Spleen (tissue), 11 donors: ENCODE measurements around the gene NPBWR2. TPM values are rescaled to one million over a fixed set of nuclear protein-coding genes. Genes with fewer than 3 reads are reported as not detected.
A peak's percentile ranks its signal among the peaks of the same experiment; 100 is the strongest.

ENCODE experiments used
- DNase-seq: peaks from one replicate; pipeline ENCODE4 v3.0.0-alpha.2; 2020
- H3K27ac ChIP-seq, 8 donors: fragments of 200-600 bp; sonication (generic) in 7 of 8; 1 replicate in 4 of 8; 2 replicates in 4 of 8; pipeline versions ENCODE4 v1.5.0 to v1.8.0; 2016 to 2021; ENCODE audit warnings: inconsistent platforms in 4 of 8, mild to moderate bottlenecking in 4 of 8, moderate library complexity in 1 of 8
- H3K27me3 ChIP-seq, 7 donors: fragments of 200-600 bp; sonication (generic) in 6 of 7; replicated peaks in 1 of 7; 1 replicate in 4 of 7; 2 replicates in 3 of 7; pipeline versions ENCODE4 v1.5.0 to v1.8.0; 2016 to 2021; ENCODE audit warnings: inconsistent platforms in 3 of 7, mild to moderate bottlenecking in 1 of 7
- H3K36me3 ChIP-seq, 6 donors: fragments of 200-600 bp; sonication (generic) in 5 of 6; 1 replicate in 4 of 6; 2 replicates in 2 of 6; pipeline versions ENCODE4 v1.5.0 to v1.8.0; 2016 to 2021; ENCODE audit warnings: inconsistent platforms in 2 of 6
- H3K4me1 ChIP-seq, 6 donors: fragments of 200-600 bp; sonication (generic) in 5 of 6; 1 replicate in 3 of 6; 2 replicates in 3 of 6; pipeline versions ENCODE4 v1.5.0 to v1.8.0; 2016 to 2021; ENCODE audit warnings: inconsistent platforms in 3 of 6
- H3K4me3 ChIP-seq, 8 donors: fragments of 200-600 bp; sonication (generic) in 7 of 8; 1 replicate in 4 of 8; 2 replicates in 4 of 8; pipeline versions ENCODE4 v1.5.0 to v1.8.0; 2016 to 2021; ENCODE audit warnings: inconsistent platforms in 4 of 8, mild to moderate bottlenecking in 4 of 8, moderate library complexity in 2 of 8
- H3K9me3 ChIP-seq, 8 donors: fragments of 200-600 bp; sonication (generic) in 7 of 8; 1 replicate in 4 of 8; 2 replicates in 4 of 8; pipeline versions ENCODE4 v1.5.0 to v1.8.0; 2016 to 2021; ENCODE audit warnings: inconsistent platforms in 4 of 8
- POLR2A ChIP-seq, 3 donors: fragments of 450-650 bp; IDR thresholded peaks; one replicate each; pipeline ENCODE4 v1.5.1; 2017; ENCODE audit warnings: antibody characterized with exemption in 3 of 3, mild to moderate bottlenecking in 1 of 3
- POLR2AphosphoS5 ChIP-seq, 3 donors: sonication (generic); formaldehyde crosslinking; IDR thresholded peaks; one replicate each; pipeline ENCODE4 v1.5.1; 2017; ENCODE audit warnings: antibody characterized with exemption in 3 of 3
- WGBS, 5 donors: extraction: QIAGEN DNeasy Blood & Tissue Kit in 3 of 5; methylation state at CpG; one replicate each; pipeline versions ENCODE4 v1.1.5 to v1.1.7; 2013 to 2018; 5-methylcytosine and 5-hydroxymethylcytosine counted together
- intact Hi-C: fragments of 100-400 bp; cut with DNase I; formaldehyde crosslinking; loops from one replicate; pipeline ENCODE4 v1.15.0; 2023; ENCODE audit warnings: low total_unique reads
- polyA plus RNA-seq, 3 donors: library from polyadenylated mRNA; stranded (reverse); fragments of 200-250 nt; gene quantifications; one replicate each; pipeline ENCODE4 v1.2.1, GENCODE V29; 2013
- total RNA-seq, 7 donors: library from RNA; depleted of rRNA in 3 of 7; stranded (reverse); fragments of >200 nt in 3 of 7; fragmentation: NEBNext Ultra II Directional in 4 of 7; extraction: Animal tissue kit (Norgen Biotek cat#: 25700) in 4 of 7; gene quantifications; one replicate each; pipeline versions ENCODE4 v1.1.0 to v1.2.1, GENCODE V29; 2016 to 2021
- TF ChIP-seq, protein P1 (sequence below), 11 experiments: fragments of 200-600 bp in 7 of 11; fragments of 450-650 bp in 4 of 11; sonication (generic) in 4 of 11; IDR thresholded peaks in 8 of 11; conservative IDR thresholded peaks in 3 of 11; 1 replicate in 7 of 11; 2 replicates in 4 of 11; pipeline versions ENCODE4 v1.4.0 to v1.8.0; 2016 to 2021; ENCODE audit warnings: antibody characterized with exemption in 11 of 11, inconsistent platforms in 4 of 11, mild to moderate bottlenecking in 1 of 11
- donor health status: healthy with polysubstance abuse.
- donor health status: DM: no; HTN: no; CAD: no; lungs with moderate emphysema.
- donor health status: DM: no; HTN: no; CAD: no.
- donor health status: Bipolar disorder and iron deficiency.
- donor health status: healthy.
- donor health status: DM: no; HTN: no; CAD: no.
- donor health status: DM: yes; HTN: yes; CAD: no.

The NPBWR2 gene
- total and polyA plus RNA-seq, 10 donors = 0.26 TPM; not detected in 9

DNA sequence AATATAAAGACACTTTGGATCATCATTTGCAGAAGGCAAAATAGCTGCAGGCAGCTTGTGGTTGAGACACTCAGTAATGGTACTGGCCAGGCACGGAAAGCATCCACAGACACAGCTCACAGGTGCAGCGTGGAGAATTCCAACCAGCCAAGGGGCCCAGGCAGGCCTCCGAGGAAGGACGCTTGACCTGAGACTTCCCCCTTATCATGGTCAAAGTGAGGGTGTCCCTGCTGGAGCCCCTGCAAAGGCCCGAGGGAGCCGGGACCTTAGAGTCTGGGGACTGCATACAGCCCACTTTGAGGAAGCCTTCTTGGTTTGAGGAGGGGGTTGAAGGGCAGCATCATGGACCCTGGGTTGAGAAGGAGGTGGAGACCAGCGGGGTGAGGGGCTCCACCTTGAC, 41.8 kb upstream of the NPBWR2 start:
- WGBS, 5 donors = 81 to 97% (median 89%) methylated on average over 7 of the region's 7 CpGs
- peak; percentile 15 for DNase-seq

DNA sequence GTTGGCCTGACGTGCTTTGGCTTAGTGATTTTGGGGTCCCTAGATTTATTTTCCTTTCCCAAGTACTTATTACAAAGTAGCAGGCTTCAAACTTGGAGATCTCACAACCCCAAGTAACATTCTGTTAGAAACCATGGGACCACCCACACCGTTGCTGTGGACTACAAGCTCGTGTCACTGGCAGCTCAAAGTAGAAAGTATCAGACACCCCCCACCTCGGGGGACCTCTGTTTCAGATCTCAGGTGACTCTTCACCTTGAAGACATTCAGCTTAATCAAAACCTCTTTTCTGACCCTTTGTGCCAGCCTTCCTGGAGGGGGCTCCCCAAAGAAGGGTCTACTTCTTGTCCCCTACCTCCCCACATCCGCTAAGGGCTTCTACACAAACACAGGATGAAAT, 41.2 kb upstream of the NPBWR2 start:
- H3K4me3 ChIP-seq = no peak overlapping the region
- H3K9me3 ChIP-seq = peaks cover 0 to 22% (median 13%) of the 10 kb centered on the region in 8 donors
- 83 to 88% (median 83%) methylated on average over 5 of the region's 5 CpGs for WGBS, 5 donors
- intact Hi-C loops = no loop called here
- H3K27ac ChIP-seq = no peak overlapping the region
- TF ChIP-seq POLR2AphosphoS5 (IDR thresholded peaks at IDR 0.05) (no peak), POLR2A (IDR thresholded peaks at IDR 0.05) (no peak)
- TF ChIP-seq, protein P1, sequence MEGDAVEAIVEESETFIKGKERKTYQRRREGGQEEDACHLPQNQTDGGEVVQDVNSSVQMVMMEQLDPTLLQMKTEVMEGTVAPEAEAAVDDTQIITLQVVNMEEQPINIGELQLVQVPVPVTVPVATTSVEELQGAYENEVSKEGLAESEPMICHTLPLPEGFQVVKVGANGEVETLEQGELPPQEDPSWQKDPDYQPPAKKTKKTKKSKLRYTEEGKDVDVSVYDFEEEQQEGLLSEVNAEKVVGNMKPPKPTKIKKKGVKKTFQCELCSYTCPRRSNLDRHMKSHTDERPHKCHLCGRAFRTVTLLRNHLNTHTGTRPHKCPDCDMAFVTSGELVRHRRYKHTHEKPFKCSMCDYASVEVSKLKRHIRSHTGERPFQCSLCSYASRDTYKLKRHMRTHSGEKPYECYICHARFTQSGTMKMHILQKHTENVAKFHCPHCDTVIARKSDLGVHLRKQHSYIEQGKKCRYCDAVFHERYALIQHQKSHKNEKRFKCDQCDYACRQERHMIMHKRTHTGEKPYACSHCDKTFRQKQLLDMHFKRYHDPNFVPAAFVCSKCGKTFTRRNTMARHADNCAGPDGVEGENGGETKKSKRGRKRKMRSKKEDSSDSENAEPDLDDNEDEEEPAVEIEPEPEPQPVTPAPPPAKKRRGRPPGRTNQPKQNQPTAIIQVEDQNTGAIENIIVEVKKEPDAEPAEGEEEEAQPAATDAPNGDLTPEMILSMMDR (IDR thresholded peaks at IDR 0.05 in 8 of 11, conservative IDR thresholded peaks at IDR 0.05 in 3 of 11) = no peak
- peaks cover 0 to 26% (median 0%) of the 10 kb centered on the region in 7 donors for H3K27me3 ChIP-seq
- DNase-seq = peak; percentile 12
- H3K36me3 ChIP-seq = no peaks in the 10 kb centered on the region
- H3K4me1 ChIP-seq = no peaks in the 10 kb centered on the region

More for the DNA sequence above, 41.8 kb upstream of the NPBWR2 start:
- Histone ChIP-seq H3K36me3 (no peaks in the 10 kb centered on the region), H3K4me1 (no peaks in the 10 kb centered on the region), H3K9me3 (peaks cover 0 to 21% (median 13%) of the 10 kb centered on the region in 8 donors), H3K27ac (no peak overlapping the region), H3K4me3 (no peak overlapping the region), H3K27me3 (peaks cover 0 to 29% (median 0%) of the 10 kb centered on the region in 7 donors)
- TF ChIP-seq POLR2AphosphoS5 (IDR thresholded peaks at IDR 0.05) = no peak
- intact Hi-C loops = no loop called here

DNA sequence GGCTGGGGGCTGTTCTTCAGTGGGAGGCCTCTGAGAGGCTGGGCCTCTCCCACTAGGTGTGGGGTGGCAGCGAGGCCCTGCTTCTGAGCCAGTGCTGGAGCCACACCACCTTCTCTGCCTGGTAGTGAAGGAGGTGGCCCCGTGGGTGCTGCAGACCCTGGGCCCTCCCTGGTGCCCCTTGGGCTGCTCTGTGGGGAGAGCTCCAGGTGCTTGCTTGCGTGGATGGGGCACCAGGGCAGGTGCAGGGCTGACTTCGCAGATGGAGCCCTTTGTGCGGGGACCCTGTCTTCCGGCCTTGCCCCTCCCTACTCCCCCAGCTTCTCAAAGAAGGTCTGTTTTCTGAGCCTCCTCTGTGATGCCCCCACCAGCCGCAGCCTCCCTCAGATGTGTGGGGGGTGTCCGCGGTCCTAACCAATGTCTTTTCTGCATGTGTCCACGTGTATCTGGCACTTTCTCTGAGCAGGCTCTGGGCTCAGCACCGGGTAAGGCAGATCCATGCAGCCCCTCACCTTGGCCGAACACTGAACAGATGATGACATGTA, 39.6 kb upstream of the NPBWR2 start:
- WGBS, 5 donors = 77 to 88% (median 82%) methylated on average over 11 to 12 of the region's 12 CpGs
- H3K27me3 ChIP-seq = peaks cover 0 to 30% (median 0%) of the 10 kb centered on the region in 7 donors
- H3K4me1 ChIP-seq = no peaks in the 10 kb centered on the region
- H3K4me3 ChIP-seq = no peak overlapping the region
- no peak overlapping the region for H3K27ac ChIP-seq
- peaks cover 0 to 22% (median 13%) of the 10 kb centered on the region in 8 donors for H3K9me3 ChIP-seq
- intact Hi-C loops = no loop called here
- peak; percentile 44 for DNase-seq
- no peaks in the 10 kb centered on the region for H3K36me3 ChIP-seq
- TF ChIP-seq POLR2A (IDR thresholded peaks at IDR 0.05) = no peak
- TF ChIP-seq, protein P1 (IDR thresholded peaks at IDR 0.05 in 8 of 11, conservative IDR thresholded peaks at IDR 0.05 in 3 of 11) = no peak
- no peak for TF ChIP-seq POLR2AphosphoS5 (IDR thresholded peaks at IDR 0.05)

DNA sequence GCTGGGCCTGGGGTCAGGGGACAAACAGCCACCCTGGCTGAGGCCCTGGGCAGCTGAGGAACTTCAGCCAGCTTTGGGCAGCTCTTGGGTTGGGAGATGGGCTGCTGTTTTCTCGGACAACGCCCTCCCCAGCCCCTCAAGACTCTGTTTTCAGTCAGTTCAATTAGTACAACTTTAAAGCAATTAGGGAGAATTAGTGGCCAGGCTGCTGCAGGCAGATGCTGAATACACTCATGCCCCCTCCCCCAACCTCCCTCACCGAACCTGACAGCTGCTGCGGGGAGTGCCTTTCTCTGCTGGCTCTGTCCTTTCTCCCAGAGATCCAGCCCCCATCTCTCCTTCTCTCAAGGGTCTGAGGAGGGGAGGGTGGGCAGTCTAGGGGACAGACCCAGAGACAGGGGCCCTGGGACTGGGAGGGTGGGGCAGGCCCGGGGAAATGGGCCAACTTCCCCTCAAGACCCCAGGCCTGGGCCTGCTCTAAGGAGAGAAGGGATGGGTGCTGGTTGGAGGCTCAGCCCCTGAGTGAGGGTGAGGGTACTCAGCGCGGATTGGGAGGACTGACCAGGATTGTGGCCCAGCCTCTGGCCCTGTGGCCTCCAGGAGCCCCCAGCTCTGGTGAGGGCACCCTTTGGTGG, 39.1 kb upstream of the NPBWR2 start:
- no peak overlapping the region for H3K4me3 ChIP-seq
- WGBS, 5 donors = 74 to 94% (median 87%) methylated on average over 4 to 7 of the region's 7 CpGs
- peak; percentile 10 for DNase-seq
- TF ChIP-seq, protein P1 (IDR thresholded peaks at IDR 0.05 in 8 of 11, conservative IDR thresholded peaks at IDR 0.05 in 3 of 11) = no peak
- TF ChIP-seq POLR2A (IDR thresholded peaks at IDR 0.05) (no peak), POLR2AphosphoS5 (IDR thresholded peaks at IDR 0.05) (no peak)
- H3K27me3 ChIP-seq = peaks cover 0 to 36% (median under 1%) of the 10 kb centered on the region in 7 donors
- H3K36me3 ChIP-seq = no peaks in the 10 kb centered on the region
- no peaks in the 10 kb centered on the region for H3K4me1 ChIP-seq
- no peak overlapping the region for H3K27ac ChIP-seq
- intact Hi-C loops = no loop called here
- peaks cover 0 to 22% (median 13%) of the 10 kb centered on the region in 8 donors for H3K9me3 ChIP-seq
